Parathyroid adenoma (tissue), 2 donors: ENCODE measurements around the gene CPXM1.

ENCODE experiments used
- H2AFZ ChIP-seq: fragments of 300-600 bp; sonication (generic); one replicate; pipeline ENCODE4 v1.7.0; 2017; ENCODE audit warnings: antibody characterized with exemption, mild to moderate bottlenecking
- H3K27ac ChIP-seq: fragments of 300-600 bp; sonication (generic); one replicate; pipeline ENCODE4 v1.7.0; 2017
- H3K27me3 ChIP-seq: fragments of 300-600 bp; sonication (generic); one replicate; pipeline ENCODE4 v1.7.0; 2017; ENCODE audit warnings: low read length; ENCODE audit not compliant: control insufficient read depth, insufficient read depth
- H3K36me3 ChIP-seq: fragments of 300-600 bp; sonication (generic); one replicate; pipeline ENCODE4 v1.7.0; 2017; ENCODE audit warnings: low read length; ENCODE audit not compliant: control insufficient read depth, insufficient read depth
- H3K4me1 ChIP-seq: fragments of 300-600 bp; sonication (generic); one replicate; pipeline ENCODE4 v1.7.0; 2017; ENCODE audit warnings: control low read depth
- H3K4me2 ChIP-seq: fragments of 300-600 bp; sonication (generic); one replicate; pipeline ENCODE4 v1.7.0; 2017; ENCODE audit warnings: low read length
- H3K4me3 ChIP-seq: fragments of 300-600 bp; sonication (generic); one replicate; pipeline ENCODE4 v1.7.0; 2017; ENCODE audit warnings: low read depth, low read length
- H3K79me2 ChIP-seq: fragments of 300-600 bp; sonication (generic); one replicate; pipeline ENCODE4 v1.7.0; 2017; ENCODE audit warnings: control low read depth
- H3K9ac ChIP-seq: fragments of 300-600 bp; sonication (generic); one replicate; pipeline ENCODE4 v1.7.0; 2017; ENCODE audit warnings: mild to moderate bottlenecking
- H3K9me3 ChIP-seq: fragments of 300-600 bp; sonication (generic); one replicate; pipeline ENCODE4 v1.7.0; 2017; ENCODE audit warnings: low read length; ENCODE audit not compliant: control insufficient read depth
- CTCF ChIP-seq: fragments of 300-600 bp; sonication (generic); IDR thresholded peaks from one replicate; pipeline ENCODE4 v1.7.0; 2017; ENCODE audit warnings: antibody characterized with exemption, mild to moderate bottlenecking
- donor health status: primary hyperparathyroidism.

Gene CPXM1

GRCh38 chr20:2759603-2760296 lies 40.7 kb downstream of the CPXM1 start:
- no peak overlapping the region for H2AFZ ChIP-seq
- H3K4me3 ChIP-seq: no peak overlapping the region
- no peak overlapping the region for H3K4me2 ChIP-seq
- H3K4me1 ChIP-seq: no peaks in the 10 kb centered on the region
- no peak overlapping the region for H3K9ac ChIP-seq
- no peak for TF ChIP-seq CTCF
- H3K79me2 ChIP-seq: no peaks in the 10 kb centered on the region
- no peak overlapping the region for H3K27ac ChIP-seq
- no peaks in the 10 kb centered on the region for H3K9me3 ChIP-seq
- H3K36me3 ChIP-seq: no peaks in the 10 kb centered on the region
- no peaks in the 10 kb centered on the region for H3K27me3 ChIP-seq

GRCh38 chr20:2759143-2759542 lies 41.3 kb downstream of the CPXM1 start:
- Histone ChIP-seq H3K79me2 (no peaks in the 10 kb centered on the region), H3K9ac (no peak overlapping the region), H3K4me2 (no peak overlapping the region), H3K4me3 (no peak overlapping the region), H3K9me3 (no peaks in the 10 kb centered on the region), H3K27me3 (no peaks in the 10 kb centered on the region), H3K36me3 (no peaks in the 10 kb centered on the region), H3K4me1 (no peaks in the 10 kb centered on the region), H2AFZ (no peak overlapping the region), H3K27ac (no peak overlapping the region)
- no peak for TF ChIP-seq CTCF

GRCh38 chr20:2757969-2758368 lies 42.5 kb downstream of the CPXM1 start:
- H3K4me2 ChIP-seq: no peak overlapping the region
- H3K9me3 ChIP-seq: no peaks in the 10 kb centered on the region
- H3K27ac ChIP-seq: no peak overlapping the region
- no peaks in the 10 kb centered on the region for H3K36me3 ChIP-seq
- TF ChIP-seq CTCF: no peak
- no peak overlapping the region for H2AFZ ChIP-seq
- no peak overlapping the region for H3K4me3 ChIP-seq
- H3K27me3 ChIP-seq: no peaks in the 10 kb centered on the region
- no peak overlapping the region for H3K9ac ChIP-seq
- H3K79me2 ChIP-seq: no peaks in the 10 kb centered on the region
- H3K4me1 ChIP-seq: no peaks in the 10 kb centered on the region

GRCh38 chr20:2757001-2757400 lies 43.4 kb downstream of the CPXM1 start:
- H3K4me3 ChIP-seq: no peak overlapping the region
- H3K27me3 ChIP-seq: no peaks in the 10 kb centered on the region
- peaks cover 4% of the 10 kb centered on the region for H3K4me1 ChIP-seq
- H3K79me2 ChIP-seq: no peaks in the 10 kb centered on the region
- H3K36me3 ChIP-seq: no peaks in the 10 kb centered on the region
- no peak overlapping the region for H2AFZ ChIP-seq
- H3K9me3 ChIP-seq: no peaks in the 10 kb centered on the region
- no peak overlapping the region for H3K27ac ChIP-seq
- TF ChIP-seq CTCF: no peak
- H3K4me2 ChIP-seq: no peak overlapping the region
- H3K9ac ChIP-seq: no peak overlapping the region

- Histone ChIP-seq H3K27ac (no peak overlapping the region), H3K4me2 (no peak overlapping the region), H3K36me3 (no peaks in the 10 kb centered on the region), H3K9ac (no peak overlapping the region), H3K27me3 (no peaks in the 10 kb centered on the region), H3K4me3 (no peak overlapping the region), H2AFZ (no peak overlapping the region), H3K79me2 (no peaks in the 10 kb centered on the region), H3K9me3 (no peaks in the 10 kb centered on the region), H3K4me1 (peaks cover 4% of the 10 kb centered on the region)
- peak; percentile 24 for TF ChIP-seq CTCF
Observed at GRCh38 chr20:2756056-2756611, 44.3 kb downstream of the CPXM1 start.
